GM21447 (cell line): ENCODE measurements around the gene RPS6KA4.
"Not testable (repeated sequence)": the region's sequence is repeated elsewhere in the genome, so short reads cannot be mapped to it uniquely, and the experiment has no call there.

Experiments
- ATAC-seq: cut with Tn5 transposase; IDR thresholded peaks from one replicate; pipeline ENCODE4 v1.9.1; 2021; ENCODE audit not compliant: unreplicated experiment

Gene RPS6KA4

GRCh38 chr11:64358907-64359711 is at the start of gene RPS6KA4:
TSS of gene RPS6KA4 (plus strand) at chr11:64359162. CDS start at chr11:64359236, 74 bp downstream.
- ATAC-seq: peak; percentile 54

DNA sequence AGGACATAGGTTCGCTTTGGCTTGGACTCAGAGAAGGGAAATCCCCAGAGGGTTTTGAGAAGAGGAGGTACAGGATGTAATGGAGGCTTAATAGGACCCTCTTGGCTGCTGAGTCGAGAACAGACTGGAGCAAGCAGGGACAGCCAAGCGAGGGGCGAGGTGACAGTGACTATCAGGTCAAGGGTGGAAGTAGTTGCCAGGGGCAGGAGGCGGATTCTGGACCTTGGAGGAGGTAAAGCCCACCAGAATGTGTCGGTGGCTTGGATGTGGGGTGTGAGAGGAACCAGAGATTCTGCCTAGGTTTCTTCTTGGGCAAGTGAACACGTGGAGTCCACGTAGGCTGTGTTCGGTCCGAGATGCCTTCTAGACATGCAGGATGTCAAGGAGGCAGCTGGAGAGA is 46.0 kb upstream of the RPS6KA4 start:
- ATAC-seq: no peak

- ATAC-seq: no peak
Measured at GRCh38 chr11:64313491-64314145, 45.3 kb upstream of the RPS6KA4 start.

DNA sequence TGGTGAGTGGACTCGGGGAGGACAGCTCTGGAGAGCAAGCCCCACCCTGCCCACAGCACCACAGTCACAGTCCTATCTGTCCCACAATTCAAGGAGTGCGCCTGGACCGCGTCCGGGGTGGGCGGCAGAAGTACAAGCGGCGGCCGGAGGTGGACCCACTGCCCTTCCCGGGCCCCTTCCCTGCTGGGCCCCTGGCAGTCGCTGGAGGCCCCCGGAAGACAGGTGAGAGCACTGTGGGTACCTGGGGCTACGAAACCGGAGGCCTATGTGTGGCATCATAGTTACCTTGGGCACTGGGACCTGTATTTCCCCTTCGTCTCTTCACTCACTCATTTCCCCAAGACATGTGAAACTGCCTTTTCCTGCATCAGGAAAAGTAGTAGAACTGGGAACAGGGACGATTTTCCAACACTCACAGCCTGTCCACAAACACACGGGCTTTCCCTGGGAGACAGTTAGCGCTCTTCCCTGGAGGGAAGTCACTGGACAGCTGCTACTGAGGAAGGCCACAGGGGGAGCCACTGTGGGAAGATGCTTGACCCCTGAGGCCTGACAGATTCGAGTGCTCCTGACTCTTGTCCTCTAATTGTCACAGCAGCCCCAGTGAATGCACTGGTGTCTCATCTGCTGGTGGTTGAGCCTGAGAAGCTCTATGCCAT is 44.7 kb upstream of the RPS6KA4 start:
- no peak for ATAC-seq

GRCh38 chr11:64314805-64315561 is 44.0 kb upstream of the RPS6KA4 start:
- no peak for ATAC-seq

GRCh38 chr11:64315667-64316526 is 43.1 kb upstream of the RPS6KA4 start:
- not testable (repeated sequence) for ATAC-seq

DNA sequence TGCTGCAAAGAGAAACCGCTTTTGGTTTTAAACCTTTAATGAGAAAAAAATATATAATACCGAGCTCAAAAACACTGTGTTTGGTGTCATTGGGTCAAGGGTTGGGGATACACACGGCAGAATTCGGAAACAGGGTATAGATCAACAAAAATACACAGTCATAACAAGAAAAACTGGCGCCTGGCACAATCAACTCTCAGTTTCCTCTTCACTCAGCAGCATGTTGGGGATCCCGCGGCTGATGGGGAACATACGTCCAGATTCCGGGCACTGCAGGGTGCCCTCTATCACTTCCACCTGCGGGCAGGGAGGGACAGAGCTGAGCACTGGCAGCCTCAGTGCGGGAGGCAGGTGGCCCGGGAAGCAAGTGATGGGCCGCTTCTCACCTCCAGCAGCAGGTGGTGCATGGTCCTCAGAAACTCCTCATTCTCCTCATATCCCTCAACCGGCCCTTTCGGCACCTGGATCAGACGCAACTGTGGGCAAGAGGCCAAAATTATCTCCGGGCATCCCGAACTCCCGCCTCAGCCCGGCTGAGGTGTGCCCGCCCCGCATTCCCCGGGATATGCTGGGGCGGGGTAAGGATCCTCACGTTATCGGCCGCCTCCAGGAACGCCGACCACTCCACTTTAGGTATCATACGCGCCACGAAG is 42.2 kb upstream of the RPS6KA4 start:
- ATAC-seq: peak; percentile 5

DNA sequence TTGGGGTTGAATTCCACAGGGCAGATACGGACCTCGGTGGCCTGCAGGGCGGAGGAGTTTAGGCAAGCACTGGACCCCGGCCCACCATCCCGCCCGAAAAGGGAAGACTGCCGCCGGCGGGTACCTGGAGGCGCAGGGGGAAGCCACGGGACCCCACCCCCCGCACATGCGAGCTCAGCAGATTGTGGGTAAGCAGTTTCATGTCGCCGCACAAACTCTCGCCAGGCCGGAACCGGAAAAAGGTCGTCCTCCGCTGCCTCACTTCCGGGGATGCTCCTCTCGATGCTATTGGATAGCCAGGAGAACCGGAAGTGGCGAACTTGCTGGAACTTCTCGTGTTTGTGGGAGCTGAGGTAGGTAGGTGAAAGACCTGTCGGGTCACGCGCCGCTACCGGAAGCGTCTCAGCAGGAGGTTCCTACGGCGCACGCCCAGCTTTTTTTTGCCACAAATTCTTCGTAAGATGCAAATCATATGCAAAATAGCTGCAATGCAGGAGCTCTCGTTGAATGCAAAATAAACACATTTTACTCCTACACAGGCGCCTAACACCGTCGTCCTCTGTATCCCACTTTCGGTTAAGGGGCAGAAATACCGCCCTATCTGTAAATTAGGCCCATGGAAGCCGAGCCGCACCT is 41.5 kb upstream of the RPS6KA4 start, which contains the start of gene TRMT112:
Gene TRMT112, minus strand, starts transcription at position 235 of the 636 bp plus-strand sequence. Its CDS starts 33 bp downstream, at position 202.
- ATAC-seq: peak; percentile 72

DNA sequence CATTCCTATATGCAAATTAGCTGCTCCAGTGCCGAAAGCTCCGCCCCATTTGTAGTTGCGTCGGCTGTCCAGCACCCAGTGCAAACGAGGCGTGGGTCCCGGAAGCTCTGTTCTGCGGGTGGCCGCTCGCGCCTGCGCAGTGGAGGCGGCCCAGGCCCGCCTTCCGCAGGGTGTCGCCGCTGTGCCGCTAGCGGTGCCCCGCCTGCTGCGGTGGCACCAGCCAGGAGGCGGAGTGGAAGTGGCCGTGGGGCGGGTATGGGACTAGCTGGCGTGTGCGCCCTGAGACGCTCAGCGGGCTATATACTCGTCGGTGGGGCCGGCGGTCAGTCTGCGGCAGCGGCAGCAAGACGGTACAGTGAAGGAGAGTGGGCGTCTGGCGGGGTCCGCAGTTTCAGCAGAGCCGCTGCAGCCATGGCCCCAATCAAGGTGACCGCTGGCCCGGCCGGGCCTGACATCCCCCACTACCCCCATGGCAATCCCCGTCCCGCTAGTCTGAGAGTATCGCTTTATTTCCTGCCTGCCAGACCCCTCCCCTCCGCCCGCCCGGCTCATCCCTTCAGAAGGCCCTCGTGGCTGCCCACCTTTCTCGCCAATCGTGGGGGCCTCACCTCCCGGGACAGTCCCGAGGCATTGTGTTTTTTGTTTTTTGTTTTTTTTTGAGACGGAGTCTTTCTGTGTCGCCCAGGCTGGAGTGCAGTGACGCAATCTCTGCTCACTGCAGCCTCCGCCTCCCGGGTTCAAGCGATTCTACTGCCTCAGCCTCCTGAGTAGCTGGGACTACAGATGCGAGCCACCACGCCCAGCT is 40.8 kb upstream of the RPS6KA4 start, which contains the start of gene PRDX5:
Gene PRDX5, plus strand, starts transcription at position 161 of the 805 bp plus-strand sequence. Its CDS starts 95 bp downstream, at position 256.
- peak; percentile 46 for ATAC-seq

GRCh38 chr11:64318766-64319761 is 39.9 kb upstream of the RPS6KA4 start:
- ATAC-seq: no peak

DNA sequence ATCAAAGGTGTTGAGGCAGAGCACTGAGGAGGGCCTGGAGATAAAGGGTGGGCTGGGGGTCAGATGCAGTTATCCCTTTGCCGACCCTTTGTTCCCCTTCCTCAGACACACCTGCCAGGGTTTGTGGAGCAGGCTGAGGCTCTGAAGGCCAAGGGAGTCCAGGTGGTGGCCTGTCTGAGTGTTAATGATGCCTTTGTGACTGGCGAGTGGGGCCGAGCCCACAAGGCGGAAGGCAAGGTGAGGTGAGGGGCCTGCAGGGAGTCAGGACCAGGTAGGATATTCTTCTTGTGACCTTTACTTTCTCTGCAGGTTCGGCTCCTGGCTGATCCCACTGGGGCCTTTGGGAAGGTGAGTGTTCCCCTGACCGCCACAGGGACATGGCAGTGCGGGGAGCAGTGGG is 38.4 kb upstream of the RPS6KA4 start:
- ATAC-seq: no peak

- ATAC-seq: no peak
Measured at GRCh38 chr11:64321026-64321425, 37.9 kb upstream of the RPS6KA4 start.

- no peak for ATAC-seq
Measured at GRCh38 chr11:64321533-64321932, 37.4 kb upstream of the RPS6KA4 start.

DNA sequence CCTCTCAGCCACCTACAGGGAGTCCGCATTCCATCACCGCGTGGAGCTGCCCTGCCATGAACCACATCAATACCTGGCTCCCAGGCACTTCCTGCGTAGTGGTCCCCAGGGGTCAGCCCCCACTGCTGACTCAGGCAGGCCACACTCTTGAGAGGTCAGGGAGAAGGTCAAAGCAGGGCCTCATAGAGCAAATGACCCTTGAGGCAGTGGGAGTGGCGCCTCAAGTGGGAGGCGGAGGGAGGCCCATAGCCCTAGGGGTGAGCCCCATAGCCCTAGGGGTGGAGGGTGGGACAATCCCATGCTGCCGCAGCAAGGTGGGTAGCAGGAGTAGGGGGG is 36.1 kb upstream of the RPS6KA4 start:
- no peak for ATAC-seq

DNA sequence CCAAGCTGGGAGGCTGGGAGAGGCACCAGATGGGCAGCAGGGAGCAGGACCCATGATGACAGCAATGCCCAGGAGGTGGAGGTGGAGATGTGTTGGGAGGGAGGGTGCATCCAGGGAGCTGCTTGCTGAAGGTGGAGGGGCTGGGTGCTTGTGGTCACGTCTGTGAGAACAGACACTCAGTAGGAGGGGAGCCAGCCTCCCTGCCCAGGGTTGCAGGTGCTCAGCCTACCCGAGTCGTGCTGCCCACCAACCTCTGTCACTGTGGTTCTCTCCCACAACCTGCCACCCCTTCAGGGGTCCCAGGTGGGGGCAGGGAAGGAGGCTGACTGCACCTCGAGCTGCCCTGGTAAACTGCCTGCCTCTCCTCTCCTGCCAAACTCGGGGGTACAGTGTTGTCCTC is 35.6 kb upstream of the RPS6KA4 start:
- no peak for ATAC-seq

DNA sequence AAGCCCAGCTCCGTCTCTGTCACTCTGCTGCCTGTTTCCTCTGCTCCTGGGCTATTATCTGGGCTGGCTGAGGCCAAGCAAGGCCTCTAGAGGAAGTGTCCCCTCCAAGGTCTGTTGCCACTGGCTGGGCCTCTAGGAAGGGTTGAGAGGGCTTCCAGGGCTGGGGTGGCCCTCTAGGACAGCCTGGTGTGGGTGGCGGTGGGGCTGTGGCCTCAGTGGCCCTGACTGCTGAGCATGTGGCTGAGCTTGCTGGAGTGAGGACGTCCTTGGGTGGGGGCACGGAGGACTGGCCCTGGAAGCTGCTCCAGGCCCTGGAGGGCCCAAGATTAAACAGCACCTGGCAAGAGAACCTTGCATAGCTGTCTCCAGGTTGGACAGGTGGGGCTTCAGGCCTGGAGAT is 35.0 kb upstream of the RPS6KA4 start:
- ATAC-seq: not testable (repeated sequence)
